PFSK-1 (cell line): Measurements from ENCODE around the gene KIF26B.

Experiments
- FOXP2 ChIP-seq: optimal IDR thresholded peaks from 2 replicates; pipeline ENCODE3; 2011; ENCODE audit warnings: borderline replicate concordance, control low read depth, inconsistent platforms; ENCODE audit not compliant: insufficient read depth; ENCODE audit errors: extremely low read length, extremely low read depth
- POLR2AphosphoS5 ChIP-seq: IDR thresholded peaks from 2 replicates; pipeline ENCODE4 v1.6.1; 2012; ENCODE audit warnings: low read depth, mild to moderate bottlenecking, control low read depth, low read length, moderate library complexity
- REST ChIP-seq, 2 experiments: IDR thresholded peaks; 2 replicates each; pipeline versions ENCODE4 v1.6.1 to v1.8.0; 2011 to 2012; ENCODE audit warnings: low read depth in 2 of 2, low read length in 2 of 2, control low read depth in 1 of 2, inconsistent platforms in 1 of 2, mild to moderate bottlenecking in 1 of 2, moderate library complexity in 1 of 2; ENCODE audit not compliant: insufficient read depth in 1 of 2
- SIN3A ChIP-seq: IDR thresholded peaks from 2 replicates; pipeline ENCODE4 v1.6.1; 2012; ENCODE audit warnings: mild to moderate bottlenecking, low read length, moderate library complexity, borderline replicate concordance; ENCODE audit not compliant: insufficient read depth
- TAF1 ChIP-seq: IDR thresholded peaks from 2 replicates; pipeline ENCODE4 v1.6.1; 2012; ENCODE audit warnings: low read length, control low read depth, borderline replicate concordance; ENCODE audit not compliant: insufficient read depth

GRCh38 chr1:245404527-245404926 is 249.7 kb downstream of the KIF26B start:
- no peak for TF ChIP-seq FOXP2
- no peak for TF ChIP-seq SIN3A
- TF ChIP-seq TAF1: no peak
- no peak for TF ChIP-seq POLR2AphosphoS5
- TF ChIP-seq REST (IDR thresholded peaks at IDR 0.05; ENCODE audit: insufficient read depth in 1 of 2, low read depth in 2 of 2, low read length in 2 of 2): no peak
